GM21576 (cell line): Measurements from ENCODE around the gene INCENP.
"Not testable (repeated sequence)": the region's sequence is repeated elsewhere in the genome, so short reads cannot be mapped to it uniquely, and the experiment has no call there.

Source experiments
- ATAC-seq: cut with Tn5 transposase; IDR thresholded peaks from one replicate; pipeline ENCODE4 v1.9.1; 2021; ENCODE audit warnings: mild to moderate bottlenecking, moderate library complexity; ENCODE audit not compliant: unreplicated experiment

INCENP gene

GRCh38 chr11:62123669-62124185 is at the start of gene INCENP:
Gene INCENP (plus strand): TSS chr11:62124011. CDS start chr11:62128162, 4,151 bp downstream.
- ATAC-seq = peak; percentile 91

- no peak for ATAC-seq
Measured at GRCh38 chr11:62075438-62075837, 48.4 kb upstream of the INCENP start.

GRCh38 chr11:62077132-62077531 is 46.7 kb upstream of the INCENP start:
- ATAC-seq = no peak

GRCh38 chr11:62081378-62082291 is 42.2 kb upstream of the INCENP start:
- peak; percentile 50 for ATAC-seq

- ATAC-seq = no peak
Measured at GRCh38 chr11:62082292-62082657, 41.5 kb upstream of the INCENP start.

GRCh38 chr11:62084801-62085200 is 39.0 kb upstream of the INCENP start:
- ATAC-seq = not testable (repeated sequence)

- no peak for ATAC-seq
Measured at GRCh38 chr11:62087694-62088093, 36.1 kb upstream of the INCENP start.

GRCh38 chr11:62088331-62088933 is 35.4 kb upstream of the INCENP start:
- no peak for ATAC-seq

- ATAC-seq = no peak
Measured at GRCh38 chr11:62103141-62103540, 20.7 kb upstream of the INCENP start.

GRCh38 chr11:62103986-62104385 is 19.8 kb upstream of the INCENP start:
- ATAC-seq = no peak

- no peak for ATAC-seq
Measured at GRCh38 chr11:62104816-62105653, 18.8 kb upstream of the INCENP start.

GRCh38 chr11:62105667-62106191 is 18.1 kb upstream of the INCENP start:
- no peak for ATAC-seq

- ATAC-seq = no peak
Measured at GRCh38 chr11:62108017-62108750, 15.6 kb upstream of the INCENP start.

- ATAC-seq = no peak
Measured at GRCh38 chr11:62108971-62109404, 14.8 kb upstream of the INCENP start.

- no peak for ATAC-seq
Measured at GRCh38 chr11:62115085-62115694, 8.6 kb upstream of the INCENP start.

GRCh38 chr11:62116451-62116850 is 7.4 kb upstream of the INCENP start:
- no peak for ATAC-seq

- ATAC-seq = no peak
Measured at GRCh38 chr11:62119569-62119968, 4.2 kb upstream of the INCENP start.

- ATAC-seq = no peak
Measured at GRCh38 chr11:62120001-62120400, 3.8 kb upstream of the INCENP start.

- ATAC-seq = no peak
Measured at GRCh38 chr11:62120431-62120830, 3.4 kb upstream of the INCENP start.

GRCh38 chr11:62122076-62122475 is 1.7 kb upstream of the INCENP start:
- ATAC-seq = no peak
